Renal pelvis (tissue), 4 donors: ENCODE data around the gene TMEM145. TPM values are rescaled to one million over a fixed set of nuclear protein-coding genes. Genes with fewer than 3 reads are reported as not detected.

Experiments used
- DNase-seq: peaks from one replicate; pipeline ENCODE4 v3.0.0-alpha.2; 2013
- polyA plus RNA-seq, 3 donors: library from polyadenylated mRNA; unstranded; fragments of 120-200 nt; gene quantifications; one replicate each; pipeline ENCODE4 v1.2.1, GENCODE V29; 2013; ENCODE audit not compliant: insufficient read length in 3 of 3

TMEM145 gene
- polyA plus RNA-seq, 3 donors, result 0.67 to 1.5 (median 1.1) TPM

DNA sequence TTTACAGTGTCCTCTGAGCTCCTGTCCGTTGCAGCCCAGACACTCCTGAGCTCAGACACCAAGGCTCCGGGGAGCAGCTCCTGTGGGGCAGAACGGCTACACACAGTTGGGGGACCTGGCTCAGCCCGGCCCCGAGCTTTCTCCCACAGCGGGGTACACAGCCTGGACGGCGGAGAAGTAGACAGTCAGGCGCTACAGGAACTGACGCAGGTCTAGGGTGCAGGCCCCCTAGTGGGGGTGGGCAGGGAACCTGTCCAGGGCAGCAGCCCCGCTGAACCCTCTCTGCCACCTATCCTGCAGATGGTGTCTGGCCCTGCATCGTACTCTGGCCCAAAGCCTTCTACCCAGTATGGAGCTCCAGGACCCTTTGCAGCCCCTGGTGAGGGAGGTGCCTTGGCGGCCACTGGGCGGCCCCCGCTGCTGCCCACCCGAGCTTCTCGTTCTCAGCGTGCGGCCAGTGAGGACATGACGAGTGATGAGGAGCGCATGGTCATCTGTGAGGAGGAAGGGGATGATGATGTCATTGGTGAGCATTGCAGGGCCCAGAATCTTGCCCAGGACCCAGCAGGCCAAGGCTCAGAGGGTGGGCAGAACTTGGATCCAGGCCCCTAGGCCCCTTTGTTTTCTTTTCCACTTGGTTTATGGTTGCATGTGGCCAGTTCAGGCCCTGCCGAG, 24.1 kb upstream of the TMEM145 start:
- no peak for DNase-seq

- DNase-seq, result no peak
Measured at GRCh38 chr19:42289556-42290041, 23.5 kb upstream of the TMEM145 start.

DNA sequence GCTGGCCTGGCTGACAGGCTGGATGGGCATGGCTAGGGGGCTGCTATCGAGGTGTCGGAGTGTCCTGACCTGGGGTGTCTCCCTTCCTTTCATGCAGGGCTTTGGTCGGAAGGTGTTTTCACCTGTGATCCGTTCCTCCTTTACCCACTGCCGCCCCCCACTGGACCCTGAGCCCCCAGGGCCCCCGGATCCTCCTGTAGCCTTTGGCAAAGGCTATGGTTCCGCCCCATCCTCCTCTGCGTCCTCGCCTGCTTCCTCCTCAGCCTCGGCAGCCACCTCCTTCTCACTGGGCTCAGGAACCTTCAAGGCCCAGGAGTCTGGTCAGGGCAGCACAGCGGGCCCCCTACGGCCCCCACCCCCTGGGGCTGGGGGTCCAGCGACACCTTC, 23.0 kb upstream of the TMEM145 start:
- no peak for DNase-seq

- no peak for DNase-seq
Measured at GRCh38 chr19:42290523-42291434, 22.3 kb upstream of the TMEM145 start.

DNA sequence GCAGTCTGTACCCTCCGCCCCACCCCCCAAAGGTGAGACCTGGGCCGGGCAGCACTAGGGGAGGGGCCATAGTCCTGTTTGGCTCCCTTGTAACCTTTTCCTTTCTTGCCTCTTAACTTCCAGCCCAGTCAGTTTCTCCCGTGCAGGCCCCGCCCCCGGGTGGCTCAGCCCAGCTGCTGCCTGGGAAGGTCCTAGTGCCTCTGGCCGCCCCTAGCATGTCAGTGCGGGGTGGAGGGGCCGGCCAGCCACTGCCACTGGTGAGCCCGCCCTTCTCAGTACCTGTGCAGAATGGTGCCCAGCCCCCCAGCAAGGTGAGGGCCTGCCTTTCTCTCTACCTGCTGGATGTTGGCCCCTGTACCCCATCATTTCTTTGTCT, 21.7 kb upstream of the TMEM145 start:
- no peak for DNase-seq

GRCh38 chr19:42292042-42292960, 20.8 kb upstream of the TMEM145 start:
- no peak for DNase-seq

DNA sequence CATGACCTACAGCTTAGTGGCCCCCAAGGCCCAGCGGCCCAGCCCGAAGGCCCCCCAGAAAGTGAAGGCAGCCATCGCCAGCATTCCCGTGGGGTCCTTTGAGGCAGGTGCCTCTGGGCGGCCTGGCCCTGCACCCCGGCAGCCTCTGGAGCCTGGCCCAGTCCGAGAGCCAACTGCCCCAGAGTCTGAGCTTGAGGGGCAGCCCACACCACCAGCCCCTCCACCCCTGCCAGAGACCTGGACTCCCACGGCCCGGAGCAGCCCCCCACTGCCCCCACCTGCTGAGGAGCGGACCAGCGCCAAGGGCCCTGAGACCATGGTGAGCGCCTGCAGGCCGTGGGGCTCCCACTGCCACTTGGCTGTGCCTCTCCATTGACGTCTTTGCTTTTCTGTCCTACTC, 20.1 kb upstream of the TMEM145 start:
- no peak for DNase-seq

DNA sequence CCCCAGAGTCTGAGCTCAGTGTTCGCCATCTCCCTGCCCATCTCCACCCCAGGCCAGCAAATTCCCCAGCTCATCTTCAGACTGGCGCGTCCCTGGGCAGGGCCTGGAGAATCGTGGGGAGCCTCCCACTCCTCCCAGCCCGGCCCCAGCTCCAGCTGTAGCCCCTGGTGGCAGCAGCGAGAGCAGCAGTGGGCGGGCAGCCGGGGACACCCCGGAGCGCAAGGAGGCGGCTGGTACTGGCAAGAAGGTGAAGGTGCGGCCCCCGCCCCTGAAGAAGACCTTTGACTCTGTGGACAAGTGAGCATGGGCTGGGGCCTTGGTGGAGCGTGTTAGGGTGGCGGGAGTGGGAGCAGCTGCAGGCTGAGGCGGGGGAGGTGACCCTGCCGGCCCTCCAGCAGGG, 19.6 kb upstream of the TMEM145 start:
- no peak for DNase-seq

- DNase-seq, result no peak
Measured at GRCh38 chr19:42293948-42294347, 19.2 kb upstream of the TMEM145 start.

GRCh38 chr19:42294471-42295137, 18.5 kb upstream of the TMEM145 start:
- DNase-seq, result no peak

GRCh38 chr19:42295342-42295741, 17.8 kb upstream of the TMEM145 start:
- no peak for DNase-seq

- peak; percentile 66 for DNase-seq
Measured at GRCh38 chr19:42295831-42296525, 17.1 kb upstream of the TMEM145 start.

GRCh38 chr19:42297039-42297438, 16.1 kb upstream of the TMEM145 start:
- no peak for DNase-seq

DNA sequence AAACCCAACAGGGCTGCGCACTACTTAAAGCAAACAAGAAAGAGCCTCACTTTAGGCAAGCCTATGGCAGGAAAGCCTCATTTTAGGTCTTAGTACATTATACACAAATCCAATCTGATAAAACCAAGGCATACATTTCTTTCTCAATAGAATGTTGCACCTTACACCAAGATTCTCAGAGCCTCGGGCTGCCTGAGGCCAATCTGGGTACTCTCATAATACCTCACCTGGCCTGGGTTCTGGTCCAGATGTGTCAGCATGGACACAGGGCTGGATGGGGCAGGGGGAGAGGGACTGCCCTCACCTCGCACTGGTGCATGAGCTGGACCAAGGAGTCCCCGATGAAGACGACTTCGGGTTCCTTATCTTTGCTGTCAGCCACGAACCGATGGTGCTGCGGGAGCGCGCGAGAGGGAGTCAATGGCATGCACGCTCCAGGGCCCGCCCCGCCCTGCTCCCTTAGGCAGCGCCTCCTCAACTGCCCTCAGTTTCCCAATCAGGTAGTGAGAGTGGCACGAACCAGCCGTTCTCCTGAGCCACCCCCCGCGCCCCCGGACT, 11.4 kb upstream of the TMEM145 start, which contains the start of gene PRR19:
Gene PRR19, plus strand, starts transcription at position 487 of the 558 bp plus-strand sequence. CDS start 7,453 bp downstream, outside the sequence.
- no peak for DNase-seq

GRCh38 chr19:42303101-42303464, 10.0 kb upstream of the TMEM145 start:
- no peak for DNase-seq

- DNase-seq, result no peak
Measured at GRCh38 chr19:42303876-42304275, 9.2 kb upstream of the TMEM145 start.

GRCh38 chr19:42306646-42307045, 6.5 kb upstream of the TMEM145 start:
- no peak for DNase-seq

DNA sequence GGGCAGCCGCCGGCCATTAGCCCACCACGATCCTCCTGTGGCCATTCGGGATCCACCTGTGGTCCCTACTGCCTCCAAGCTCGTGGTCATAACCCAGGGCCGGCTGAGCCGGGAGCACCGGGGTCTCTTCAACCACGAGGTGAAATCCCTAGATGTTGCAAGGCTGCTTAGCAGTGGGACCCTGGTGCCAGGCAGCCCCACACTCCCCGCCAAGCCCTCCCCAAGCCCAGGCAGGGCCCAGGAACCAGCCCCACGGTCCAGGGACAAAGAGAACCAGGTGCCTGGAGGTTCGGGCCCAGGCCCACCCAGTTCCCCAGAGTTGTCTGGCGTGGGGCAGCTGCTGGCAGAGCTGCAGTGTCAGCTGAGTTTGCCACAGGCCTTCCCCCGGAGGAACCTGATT, 3.4 kb upstream of the TMEM145 start:
- no peak for DNase-seq

DNA sequence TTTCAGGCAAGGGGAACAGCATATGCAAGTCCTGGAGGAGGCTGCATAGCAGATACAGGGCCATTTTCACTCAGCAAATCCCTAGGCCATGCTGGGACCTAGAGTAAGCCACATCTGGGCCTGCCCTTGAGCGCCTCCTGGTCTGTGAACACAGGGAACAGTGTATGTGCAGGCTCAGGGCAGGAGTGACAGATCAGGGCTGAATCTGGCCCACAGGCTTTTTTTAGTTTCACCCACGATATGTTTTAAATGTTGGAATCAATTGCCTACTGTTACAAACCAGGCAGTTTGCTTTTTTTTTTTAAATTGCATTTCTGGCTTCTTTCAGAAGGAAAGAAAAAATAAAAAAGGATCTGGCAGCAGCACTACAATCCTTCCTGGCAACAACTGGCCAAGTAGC, 1.5 kb upstream of the TMEM145 start:
- DNase-seq, result no peak

GRCh38 chr19:42312370-42312769, 739 bp upstream of the TMEM145 start:
- no peak for DNase-seq
